ENCODE data around the gene HYCC2.
"Not testable (repeated sequence)": the region's sequence is repeated elsewhere in the genome, so short reads cannot be mapped to it uniquely, and the experiment has no call there.

Gene HYCC2

DNA sequence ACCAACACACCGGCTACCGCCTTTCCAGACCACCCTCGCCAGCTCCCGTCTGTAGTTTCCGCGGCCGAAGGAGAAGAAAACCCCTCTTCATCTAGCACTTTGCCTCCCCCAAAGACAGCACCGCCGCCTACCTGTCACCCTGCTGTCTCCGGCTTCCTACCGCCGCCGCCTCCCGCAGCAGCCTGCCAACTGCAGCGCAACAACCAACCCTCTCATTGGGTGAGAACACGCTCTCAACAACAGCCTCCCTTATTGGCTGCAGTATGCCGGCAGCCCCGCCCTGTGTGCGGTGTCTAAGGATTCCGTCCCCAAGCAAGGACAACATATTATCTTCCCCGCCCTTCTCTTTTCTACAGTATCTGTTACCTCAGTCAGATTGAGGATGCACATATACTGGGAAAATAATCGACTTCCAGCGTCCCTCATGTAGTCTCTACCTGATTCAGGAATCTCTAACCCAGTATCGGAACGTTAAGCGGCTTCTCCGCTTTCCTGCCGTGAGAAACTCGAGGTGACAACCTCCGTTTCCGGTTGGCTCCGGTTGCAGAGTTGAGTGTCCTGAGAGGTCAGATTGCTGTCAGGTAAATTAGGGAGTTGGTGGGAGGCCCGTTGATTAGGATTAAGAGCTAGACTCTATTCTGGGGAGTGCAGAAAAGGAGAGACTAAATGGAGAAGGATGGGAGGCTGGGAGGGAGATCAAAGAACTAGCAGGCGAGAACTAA is at the start of gene HYCC2, which contains the start of gene NDUFB3:
Gene HYCC2 (minus strand): TSS at position 193 of the 722 bp plus-strand sequence. CDS start 47,662 bp downstream, outside the sequence.
Gene NDUFB3 (plus strand): TSS at position 523 of the 722 bp plus-strand sequence. CDS start 6,882 bp downstream, outside the sequence.
- TF ChIP-seq, protein P1, sequence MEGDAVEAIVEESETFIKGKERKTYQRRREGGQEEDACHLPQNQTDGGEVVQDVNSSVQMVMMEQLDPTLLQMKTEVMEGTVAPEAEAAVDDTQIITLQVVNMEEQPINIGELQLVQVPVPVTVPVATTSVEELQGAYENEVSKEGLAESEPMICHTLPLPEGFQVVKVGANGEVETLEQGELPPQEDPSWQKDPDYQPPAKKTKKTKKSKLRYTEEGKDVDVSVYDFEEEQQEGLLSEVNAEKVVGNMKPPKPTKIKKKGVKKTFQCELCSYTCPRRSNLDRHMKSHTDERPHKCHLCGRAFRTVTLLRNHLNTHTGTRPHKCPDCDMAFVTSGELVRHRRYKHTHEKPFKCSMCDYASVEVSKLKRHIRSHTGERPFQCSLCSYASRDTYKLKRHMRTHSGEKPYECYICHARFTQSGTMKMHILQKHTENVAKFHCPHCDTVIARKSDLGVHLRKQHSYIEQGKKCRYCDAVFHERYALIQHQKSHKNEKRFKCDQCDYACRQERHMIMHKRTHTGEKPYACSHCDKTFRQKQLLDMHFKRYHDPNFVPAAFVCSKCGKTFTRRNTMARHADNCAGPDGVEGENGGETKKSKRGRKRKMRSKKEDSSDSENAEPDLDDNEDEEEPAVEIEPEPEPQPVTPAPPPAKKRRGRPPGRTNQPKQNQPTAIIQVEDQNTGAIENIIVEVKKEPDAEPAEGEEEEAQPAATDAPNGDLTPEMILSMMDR (conservative IDR thresholded peaks at IDR 0.05; ENCODE audit: low read depth), result 0 out of 2 replicates have a peak, but pooled peaks have one; percentile 15

DNA sequence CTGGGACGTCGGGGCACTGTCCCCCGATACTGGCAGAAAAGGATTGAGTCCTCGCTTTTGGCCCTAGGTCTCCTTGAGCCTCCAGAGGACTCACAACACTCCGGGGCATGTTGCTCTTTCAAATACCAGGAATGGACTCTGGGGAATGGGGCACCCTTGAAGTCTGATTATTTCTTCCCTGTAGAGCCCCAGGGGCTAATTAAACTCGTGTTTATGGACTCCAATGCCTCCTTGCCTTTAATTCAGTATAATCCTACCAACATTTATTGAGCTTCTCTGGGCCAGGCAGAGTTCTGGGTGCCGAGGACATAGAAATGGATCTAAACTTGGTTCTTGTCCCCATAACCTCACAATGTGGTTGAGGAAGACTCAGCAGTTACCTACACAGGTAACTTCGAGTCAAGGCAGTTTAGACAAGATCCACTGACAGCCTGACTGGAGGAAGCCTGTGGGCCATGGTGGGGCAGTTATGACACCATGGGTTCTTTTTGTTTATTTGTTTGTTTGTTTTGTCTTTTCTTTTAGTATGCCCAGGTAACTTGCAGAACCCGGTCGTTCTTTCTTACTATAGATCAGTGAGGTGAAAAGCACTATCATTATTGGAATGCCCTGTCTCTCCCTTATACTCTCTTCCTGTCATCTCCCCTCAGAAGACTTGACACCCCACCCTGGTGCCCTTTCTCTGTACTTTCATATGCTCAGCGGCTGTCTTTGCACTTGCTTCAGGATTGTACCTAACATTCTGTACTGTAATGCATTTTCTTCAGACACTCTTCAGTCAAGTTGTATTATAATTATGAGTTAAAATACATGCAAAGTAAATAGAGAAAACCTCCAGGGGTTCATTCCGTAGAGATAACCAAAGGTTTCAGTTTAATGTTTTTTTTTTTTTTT is 47.7 kb upstream of the HYCC2 start:
- CTCF ChIA-PET, result interaction anchor here (0.6 kb wide), 3 partner anchors 26 to 102 kb away, joined by 3 read pairs; no protein-coding TSS in a partner anchor
- no peak for DNase-seq (ENCODE audit: low spot score)
- peak overlapping the region; percentile 99 for H3K27ac ChIP-seq
- POLR2A ChIA-PET (ENCODE audit: low non-redundant PET), result no interaction called here
- TF ChIP-seq, protein P1 (conservative IDR thresholded peaks at IDR 0.05; ENCODE audit: low read depth), result no peak

More for the DNA sequence above, at the start of gene HYCC2, which contains the start of gene NDUFB3:
- DNase-seq (ENCODE audit: low spot score), result peak; percentile 100
- CTCF ChIA-PET, result interaction anchor here (0.6 kb wide), 1 partner anchor 138 kb away, joined by 3 read pairs; no protein-coding TSS in a partner anchor
- POLR2A ChIA-PET (ENCODE audit: low non-redundant PET), result no interaction called here
- H3K27ac ChIP-seq, result peak within 1 kb of the TSS; percentile 82

DNA sequence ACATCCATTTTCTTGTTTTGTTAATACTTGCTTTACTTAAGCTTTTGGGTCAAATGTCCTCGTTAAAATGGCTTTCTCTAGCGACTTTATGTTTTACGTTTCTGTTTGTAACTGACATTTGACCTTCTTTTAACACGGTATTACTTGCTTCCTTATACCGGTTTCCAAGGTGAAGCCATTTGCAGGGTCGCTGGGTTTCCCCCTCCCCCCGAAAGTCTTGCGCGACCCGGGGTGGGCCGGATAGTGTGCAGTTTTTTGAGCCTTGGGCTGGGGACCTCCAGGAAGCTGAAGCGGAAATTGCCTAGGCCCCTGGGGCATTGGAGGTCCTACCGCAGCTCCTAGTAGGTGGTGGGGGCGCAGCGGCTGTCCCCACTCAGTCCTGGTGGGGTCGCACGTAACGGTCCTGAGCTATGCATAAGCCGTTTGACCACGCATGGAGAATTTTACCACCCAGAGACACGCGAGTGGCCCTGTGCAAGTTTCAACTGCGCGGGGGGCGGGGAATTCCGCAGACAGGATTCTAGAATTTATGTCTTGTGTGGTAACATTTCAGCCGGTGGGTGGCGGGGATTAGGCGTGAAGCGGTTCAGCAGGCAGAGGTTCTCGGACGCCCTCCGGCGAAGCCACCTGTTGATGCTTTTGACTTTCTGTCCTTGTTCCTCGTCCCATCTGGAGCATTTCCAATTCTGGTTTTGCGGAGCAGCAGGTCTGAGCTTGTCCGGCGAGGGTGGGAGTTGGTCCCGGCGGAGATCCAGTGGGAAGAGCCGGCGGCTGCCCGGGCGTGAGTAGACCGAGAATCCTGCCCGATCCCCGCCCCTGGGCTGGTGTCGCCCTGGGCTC is 46.9 kb upstream of the HYCC2 start:
- H3K27ac ChIP-seq, result peak overlapping the region; percentile 99

DNA sequence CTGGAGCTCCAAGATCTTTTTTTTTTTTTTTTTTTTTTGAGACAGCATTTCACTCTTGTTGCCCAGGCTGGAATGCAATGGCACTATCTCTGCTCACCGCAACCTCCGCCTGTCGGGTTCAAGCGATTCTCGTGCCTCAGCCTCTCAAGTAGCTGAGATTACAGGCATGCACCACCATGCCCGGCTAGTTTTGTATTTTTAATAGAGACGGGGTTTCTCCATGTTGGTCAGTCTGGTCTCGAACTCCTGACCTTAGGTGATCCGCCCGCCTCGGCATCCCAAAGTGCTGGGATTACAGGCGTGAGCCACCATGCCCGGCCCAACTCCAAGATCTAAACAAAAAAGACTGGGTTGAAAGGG is 46.2 kb upstream of the HYCC2 start:
- not testable (repeated sequence) for DNase-seq (ENCODE audit: low spot score)
- POLR2A ChIA-PET (ENCODE audit: low non-redundant PET), result interaction anchor here (0.7 kb wide), 1 partner anchor 1201 kb away, joined by 4 read pairs; no protein-coding TSS in a partner anchor
- peak overlapping the region; percentile 99 for H3K27ac ChIP-seq
- CTCF ChIA-PET, result interaction anchor here (0.7 to 1.1 kb wide), 3 partner anchors 35 to 115 kb away, joined by 3 to 4 read pairs (median 3); no protein-coding TSS in a partner anchor

More for the DNA sequence above, 46.9 kb upstream of the HYCC2 start:
- TF ChIP-seq, protein P1 (conservative IDR thresholded peaks at IDR 0.05; ENCODE audit: low read depth), result peak; percentile 54
- POLR2A ChIA-PET (ENCODE audit: low non-redundant PET), result no interaction called here
- peak; percentile 77 for DNase-seq (ENCODE audit: low spot score)
- CTCF ChIA-PET, result interaction anchor here (0.6 to 1.1 kb wide), 6 partner anchors 26 to 103 kb away, joined by 3 to 4 read pairs (median 3); no protein-coding TSS in a partner anchor

DNA sequence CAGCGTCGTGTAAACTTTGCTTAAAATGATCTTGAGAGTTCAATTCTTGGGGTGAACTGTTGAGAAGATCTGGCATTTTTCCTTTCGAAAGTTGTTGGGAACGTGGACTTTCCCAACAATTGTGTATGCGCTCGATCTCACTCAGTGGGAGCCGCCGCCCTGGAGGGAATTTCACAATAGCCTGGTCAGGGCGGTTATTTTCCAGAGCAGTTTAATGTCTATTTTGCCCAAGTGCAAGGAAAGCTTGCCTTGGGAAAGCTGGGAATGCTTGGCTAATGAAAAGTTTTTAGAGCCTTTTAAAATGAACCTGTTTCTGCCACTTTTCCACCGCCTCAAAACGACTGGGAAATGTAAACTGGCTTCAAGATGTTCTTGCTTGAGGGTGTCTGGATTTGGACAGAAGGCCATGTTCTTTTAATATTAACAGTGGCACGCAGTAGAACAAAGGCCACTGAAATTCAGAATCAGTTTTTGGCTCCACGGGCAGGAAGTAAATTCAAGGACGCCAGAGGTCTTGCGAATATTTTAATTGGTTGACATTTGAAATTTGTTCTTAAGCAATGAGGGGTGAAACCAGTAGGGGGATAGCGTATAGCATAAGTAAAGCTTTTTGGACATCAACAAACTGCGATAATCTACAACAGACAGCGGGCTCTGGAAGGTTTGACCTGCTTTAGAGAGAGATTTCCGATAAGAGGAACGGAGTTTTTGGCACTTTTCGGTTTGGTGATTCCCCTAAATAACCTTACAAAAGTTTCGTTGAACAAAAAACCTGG is 45.7 kb upstream of the HYCC2 start:
- CTCF ChIA-PET, result interaction anchor here (0.7 to 1.1 kb wide), 4 partner anchors 32 to 115 kb away, joined by 3 to 4 read pairs (median 3); no protein-coding TSS in a partner anchor
- DNase-seq (ENCODE audit: low spot score), result peak; percentile 52
- POLR2A ChIA-PET (ENCODE audit: low non-redundant PET), result interaction anchor here (0.7 kb wide), 2 partner anchors 1202 to 1991 kb away, joined by 3 to 4 read pairs; no protein-coding TSS in a partner anchor
- TF ChIP-seq, protein P1 (conservative IDR thresholded peaks at IDR 0.05; ENCODE audit: low read depth), result peak; percentile 12; the same call in 1 of the 2 replicates
- peak overlapping the region; percentile 99 for H3K27ac ChIP-seq

All from RWPE1 (cell line).